Ishikawa (cell line): ENCODE results near the gene AP1B1.

Experiments used
- EP300 ChIP-seq: IDR thresholded peaks from 2 replicates; pipeline ENCODE4 v1.6.1; 2012; ENCODE audit warnings: borderline replicate concordance
- RAD21 ChIP-seq: IDR thresholded peaks from 2 replicates; pipeline ENCODE4 v1.6.1; 2012; ENCODE audit warnings: low read depth
- REST ChIP-seq: IDR thresholded peaks from 2 replicates; pipeline ENCODE4 v1.6.1; 2012; ENCODE audit warnings: low read depth, mild to moderate bottlenecking
- TCF12 ChIP-seq: IDR thresholded peaks from 2 replicates; pipeline ENCODE4 v1.6.1; 2012; ENCODE audit warnings: low read depth

DNA sequence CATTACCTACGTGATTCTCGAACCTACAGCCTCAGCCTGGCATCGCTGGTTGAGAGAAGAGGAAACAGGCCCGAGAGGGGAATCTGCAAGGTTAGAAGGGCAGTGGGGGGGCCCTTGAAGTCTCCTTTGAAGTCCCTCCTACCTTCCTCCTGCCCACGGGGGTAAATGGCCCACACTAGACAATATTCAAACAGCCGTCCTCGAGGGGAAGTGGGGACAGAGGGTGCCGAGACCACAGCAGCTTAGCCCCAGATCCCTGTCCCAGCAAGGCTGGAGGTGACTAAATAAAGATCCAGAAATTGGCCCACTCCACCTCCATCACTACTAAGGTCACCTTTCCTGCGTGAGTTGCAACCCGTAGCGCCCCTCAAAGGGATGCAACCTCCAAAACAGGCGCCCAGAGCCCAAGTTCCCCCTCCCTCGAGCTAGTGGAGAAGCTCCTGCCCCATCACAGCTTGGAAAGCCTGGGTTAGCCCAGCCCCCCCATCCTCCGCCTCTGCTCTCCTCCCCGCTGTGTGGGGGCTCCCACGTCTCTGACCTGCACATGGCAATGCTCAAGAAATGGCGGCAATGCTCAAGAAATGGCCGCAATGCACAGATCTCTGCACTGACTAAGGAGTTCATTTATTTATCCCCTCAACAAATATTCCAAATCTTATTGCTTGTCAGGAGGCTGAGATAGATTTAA lies 72.1 kb downstream of the AP1B1 start:
- TF ChIP-seq TCF12, result no peak
- no peak for TF ChIP-seq EP300
- no peak for TF ChIP-seq RAD21
- no peak for TF ChIP-seq REST
